LoVo (cell line): ENCODE measurements around the gene NIN.

Experiments used
- DNase-seq: peaks from one replicate; pipeline ENCODE4 v3.0.0-alpha.2; 2016; ENCODE audit warnings: low spot score

Gene NIN

DNA sequence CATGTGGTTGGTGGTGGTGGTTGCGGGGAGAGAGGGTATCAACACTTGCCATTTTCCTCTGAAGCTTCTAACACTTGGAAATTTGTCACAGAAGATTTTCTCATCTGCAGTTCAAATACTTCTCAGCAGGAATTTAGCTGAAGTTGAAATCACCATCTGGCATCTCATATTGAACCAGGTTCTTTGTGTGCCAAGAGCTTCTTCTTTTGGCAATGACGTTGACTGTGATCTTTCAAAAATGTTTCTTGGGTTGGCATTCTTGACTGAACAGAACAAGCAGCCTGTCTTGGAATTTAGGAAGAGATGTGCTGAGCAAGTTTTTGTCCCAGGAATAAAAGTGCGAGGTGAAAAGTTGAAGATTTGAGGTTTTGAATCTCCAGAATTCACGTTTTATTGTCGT, 8.7 kb upstream of the NIN start:
- DNase-seq, result no peak

DNA sequence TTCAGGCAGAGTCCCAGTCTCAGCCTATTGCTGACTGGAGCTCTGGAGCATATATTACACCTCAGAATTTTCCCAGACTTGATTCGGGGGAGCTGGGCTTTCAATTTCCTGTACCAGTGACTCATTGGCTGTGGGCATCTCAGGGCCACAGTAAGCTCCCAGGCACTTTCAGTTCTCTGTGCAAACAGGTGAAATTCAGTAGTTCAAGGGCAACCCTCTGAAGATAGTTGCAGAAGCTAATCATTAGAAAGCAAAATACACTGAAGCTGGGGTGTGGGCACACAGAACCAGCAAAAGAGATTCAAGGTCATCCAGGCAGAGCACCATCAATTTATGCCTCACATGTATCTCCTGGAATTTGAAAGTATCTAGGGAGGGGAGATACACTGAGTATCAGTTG, 8.1 kb upstream of the NIN start:
- DNase-seq, result no peak

DNA sequence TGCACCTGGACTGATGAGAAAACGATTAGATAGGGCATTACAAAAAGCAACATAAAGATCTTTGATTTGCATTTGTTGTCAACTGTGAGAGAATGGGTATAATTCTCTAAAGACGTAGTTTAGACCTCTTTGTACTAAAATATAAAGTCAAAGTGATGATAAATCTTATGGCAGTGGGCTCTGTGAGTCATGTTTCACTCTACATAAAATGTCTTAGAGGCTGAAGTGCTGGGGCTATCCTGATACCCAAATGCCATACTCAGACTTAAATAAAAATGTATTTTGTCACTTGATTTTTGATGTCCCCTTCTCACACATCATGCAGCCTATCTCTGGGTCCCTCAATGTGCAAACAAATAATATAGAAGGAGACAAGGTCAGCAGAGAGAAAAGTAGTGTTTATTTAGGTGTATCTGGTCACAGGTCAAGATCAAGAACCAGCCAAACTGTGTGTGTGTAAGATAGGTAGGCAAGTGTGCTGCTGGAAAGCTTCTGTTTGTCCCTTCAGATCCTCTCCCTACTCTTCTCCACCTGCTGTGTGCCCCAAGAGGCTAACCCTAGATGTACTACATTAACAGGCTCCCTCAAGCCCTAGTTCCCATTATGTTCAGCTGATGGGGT, 7.0 kb upstream of the NIN start:
- no peak for DNase-seq

DNA sequence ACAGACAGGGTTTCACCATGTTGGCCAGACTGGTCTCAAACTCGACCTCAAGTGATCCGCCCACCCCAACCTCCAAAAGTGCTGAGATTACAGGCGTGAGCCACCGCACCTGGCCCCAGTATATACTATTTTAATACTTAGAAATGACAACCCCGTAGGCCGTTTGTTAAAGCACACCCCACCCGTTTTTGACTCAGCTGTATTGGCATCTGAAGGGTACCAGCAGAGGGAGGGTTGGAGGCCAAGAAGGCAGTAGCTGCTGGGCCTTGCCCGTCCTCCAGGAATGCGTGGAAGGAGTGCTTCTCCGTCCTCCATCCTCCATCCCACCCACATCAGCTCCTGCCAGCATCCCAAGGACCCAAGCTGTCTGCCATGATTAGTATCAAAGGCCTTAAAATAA, 6.3 kb upstream of the NIN start:
- no peak for DNase-seq

DNA sequence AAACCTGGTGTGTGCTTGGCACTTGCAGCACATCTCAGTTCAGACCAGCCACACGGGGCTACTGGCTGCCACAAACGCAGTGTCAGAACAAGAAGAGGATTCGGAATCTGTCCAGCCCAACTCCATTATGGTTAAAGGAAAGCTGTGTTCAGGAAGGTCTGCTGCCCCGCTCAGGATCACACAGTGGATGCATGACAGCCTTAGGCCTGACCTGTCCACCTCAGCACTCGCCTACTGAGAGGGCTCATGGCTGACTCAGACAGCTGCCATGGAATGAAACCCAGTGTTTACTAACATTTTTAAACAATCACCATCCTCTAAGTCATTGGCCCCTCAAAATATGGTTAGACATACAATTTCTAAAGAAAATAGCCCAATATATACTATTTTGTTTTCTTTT, 5.6 kb upstream of the NIN start:
- DNase-seq, result no peak

DNA sequence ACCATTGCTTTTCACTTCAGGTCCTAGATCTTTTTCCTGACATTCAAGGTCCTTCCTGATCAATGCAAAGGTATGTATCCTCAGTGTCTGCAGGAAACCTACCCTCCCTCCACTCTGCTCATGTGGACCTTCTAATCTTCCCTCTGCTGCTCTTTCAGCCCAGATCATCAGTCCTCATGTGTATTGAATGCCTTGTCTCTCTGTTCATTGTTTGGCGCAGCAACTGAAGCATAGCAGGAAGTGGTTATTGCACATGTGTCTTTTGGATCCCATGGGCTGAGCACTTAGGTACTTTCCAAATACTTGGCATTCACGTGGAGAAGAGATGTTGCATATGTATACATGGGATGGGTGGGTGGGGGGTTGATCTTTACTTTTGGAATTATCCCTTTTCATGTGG, 4.3 kb upstream of the NIN start:
- DNase-seq, result no peak

DNA sequence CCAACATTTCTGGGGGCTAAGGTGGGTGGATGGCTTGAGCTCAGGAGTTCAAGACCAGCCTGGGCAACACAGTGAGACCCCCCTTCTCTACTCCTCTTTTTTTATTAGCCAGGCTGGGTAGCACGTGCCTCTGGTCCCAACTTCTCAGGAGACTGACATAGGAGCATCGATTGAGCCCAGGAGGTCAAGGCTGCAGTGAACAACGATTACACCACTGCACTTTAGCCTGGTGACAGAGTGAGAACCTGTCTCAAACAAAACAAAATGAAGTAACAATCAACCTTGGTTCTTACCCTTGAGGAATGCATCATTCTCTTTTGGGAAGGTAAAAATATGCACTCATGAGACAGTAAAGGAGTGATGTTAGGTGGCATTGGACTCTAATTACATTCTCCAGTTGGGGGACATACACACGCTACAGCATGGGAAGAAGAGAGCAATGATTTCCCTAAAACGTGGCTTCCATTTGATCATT, 3.9 kb upstream of the NIN start:
- DNase-seq, result no peak

DNA sequence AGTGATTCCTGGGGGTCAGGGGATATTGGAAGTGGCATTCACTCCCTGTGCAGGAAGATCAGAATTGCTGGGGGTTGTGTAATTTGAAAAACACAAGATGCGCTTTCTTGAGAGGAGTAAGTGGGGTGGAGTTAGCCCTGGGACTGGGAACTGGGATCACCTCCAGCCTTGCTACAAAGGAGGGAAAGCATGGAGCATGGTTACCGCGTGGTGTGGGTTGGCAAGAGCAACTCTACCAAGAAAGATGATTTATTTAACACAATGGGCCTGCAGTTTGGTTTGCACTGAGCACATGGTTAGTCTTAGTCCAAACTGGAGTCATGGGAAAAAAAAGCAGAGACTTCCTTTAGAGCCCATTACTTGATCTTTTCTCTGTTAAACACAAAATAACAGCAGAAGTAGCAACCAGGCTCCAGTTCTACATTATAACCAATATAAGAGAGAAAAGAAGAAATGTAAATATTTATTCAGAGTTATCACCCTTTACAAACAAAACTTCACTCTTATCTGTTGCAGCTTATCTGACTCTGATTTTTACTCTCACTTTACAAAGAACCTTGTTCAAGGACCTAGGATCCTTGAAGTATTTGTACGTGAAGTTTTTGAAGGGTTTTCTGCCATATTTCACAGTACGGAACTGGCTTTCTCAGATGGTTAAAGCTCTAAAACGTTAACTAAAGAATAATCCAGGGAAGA, 2.1 kb upstream of the NIN start:
- DNase-seq, result no peak

DNA sequence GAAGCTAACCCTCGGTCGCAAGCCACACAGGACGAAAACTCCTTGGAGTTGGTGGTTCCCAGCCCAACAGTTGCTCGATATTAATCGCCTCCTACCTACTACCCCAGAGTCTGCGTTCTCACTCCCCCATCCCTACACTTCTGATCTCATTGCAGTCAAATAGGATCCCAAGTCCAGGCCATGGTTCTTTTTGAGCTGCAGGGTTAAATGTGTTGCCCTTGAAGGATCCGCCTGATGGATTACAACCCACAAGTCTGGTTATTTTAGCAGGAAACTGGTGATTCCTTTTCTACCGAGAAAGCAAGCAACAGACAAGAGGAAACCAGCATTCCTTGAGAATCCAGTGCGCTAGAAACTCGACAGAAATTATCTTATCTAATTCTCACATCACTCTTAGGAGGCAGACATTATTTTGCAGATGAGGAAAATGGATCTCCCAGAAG, 785 bp upstream of the NIN start:
- no peak for DNase-seq

DNA sequence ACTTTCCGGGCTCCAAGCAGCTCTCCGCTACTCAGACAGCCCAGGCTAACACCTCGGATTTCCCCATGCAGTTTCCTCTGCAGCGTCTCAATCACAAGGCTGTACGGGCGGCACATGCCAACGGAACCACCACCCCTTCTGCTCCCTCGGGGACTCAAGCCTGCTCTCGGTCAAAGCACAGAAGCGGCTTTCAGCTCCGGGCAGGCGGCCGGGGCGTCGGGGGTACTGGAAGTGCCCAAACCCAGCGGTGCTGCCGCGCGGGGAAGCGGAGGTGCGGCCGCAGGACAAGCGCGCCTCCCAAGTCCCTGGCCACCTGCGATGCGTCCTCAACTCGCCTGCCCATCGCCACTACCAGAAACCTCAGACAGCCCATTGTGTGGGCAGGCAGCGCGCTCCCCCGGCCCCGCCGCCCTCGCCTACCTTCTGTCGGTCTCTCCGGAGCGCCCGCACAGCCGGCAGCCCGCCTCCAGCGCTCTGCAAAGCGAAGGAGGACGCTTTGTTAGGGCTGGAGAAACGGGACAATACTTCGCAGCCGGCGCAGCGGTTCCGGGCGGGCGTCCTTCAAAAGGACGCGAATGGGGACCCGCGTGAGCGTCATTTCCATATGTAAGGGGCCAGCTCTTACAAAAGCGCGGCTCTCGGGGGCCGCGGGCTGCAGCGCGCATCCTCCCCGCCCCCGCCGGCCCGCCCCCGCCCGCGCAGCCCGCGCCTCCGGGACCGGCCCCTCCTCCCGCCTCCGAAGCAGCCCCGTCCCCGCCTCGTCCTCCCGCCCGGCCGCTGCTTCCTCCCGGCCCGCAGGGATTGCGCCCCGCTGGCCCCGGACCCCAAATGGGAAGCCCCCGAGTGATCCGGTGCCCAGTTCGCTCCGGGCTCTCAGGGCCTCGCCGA, 674 bp downstream of the NIN start:
- DNase-seq, result peak; percentile 29

DNA sequence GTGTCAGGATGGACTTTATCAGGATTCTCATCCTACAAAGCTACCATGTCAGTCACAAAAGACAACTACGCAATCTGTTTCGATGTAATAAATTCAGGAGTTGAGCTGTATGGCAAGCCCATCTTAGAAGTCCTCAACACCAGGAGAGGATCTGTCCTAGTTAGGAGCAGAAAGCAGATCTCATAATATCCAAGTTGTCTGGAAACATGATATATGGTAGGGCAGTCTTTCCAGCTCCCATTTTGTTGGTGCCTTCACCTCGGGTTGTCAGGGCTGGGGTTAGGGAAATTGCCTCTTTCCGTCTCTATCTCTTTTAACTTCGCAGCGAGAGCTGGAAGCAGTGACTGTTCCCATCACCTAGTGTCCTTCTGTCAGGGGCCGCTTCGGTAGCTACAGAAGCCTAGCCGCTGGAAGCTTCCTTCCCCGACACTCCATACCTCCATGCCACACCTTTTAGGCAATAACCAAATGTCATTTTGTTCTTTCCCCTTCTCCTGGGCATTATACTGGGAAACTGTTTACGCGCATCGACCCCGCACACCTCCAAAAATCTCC, 1.4 kb downstream of the NIN start:
- no peak for DNase-seq

DNA sequence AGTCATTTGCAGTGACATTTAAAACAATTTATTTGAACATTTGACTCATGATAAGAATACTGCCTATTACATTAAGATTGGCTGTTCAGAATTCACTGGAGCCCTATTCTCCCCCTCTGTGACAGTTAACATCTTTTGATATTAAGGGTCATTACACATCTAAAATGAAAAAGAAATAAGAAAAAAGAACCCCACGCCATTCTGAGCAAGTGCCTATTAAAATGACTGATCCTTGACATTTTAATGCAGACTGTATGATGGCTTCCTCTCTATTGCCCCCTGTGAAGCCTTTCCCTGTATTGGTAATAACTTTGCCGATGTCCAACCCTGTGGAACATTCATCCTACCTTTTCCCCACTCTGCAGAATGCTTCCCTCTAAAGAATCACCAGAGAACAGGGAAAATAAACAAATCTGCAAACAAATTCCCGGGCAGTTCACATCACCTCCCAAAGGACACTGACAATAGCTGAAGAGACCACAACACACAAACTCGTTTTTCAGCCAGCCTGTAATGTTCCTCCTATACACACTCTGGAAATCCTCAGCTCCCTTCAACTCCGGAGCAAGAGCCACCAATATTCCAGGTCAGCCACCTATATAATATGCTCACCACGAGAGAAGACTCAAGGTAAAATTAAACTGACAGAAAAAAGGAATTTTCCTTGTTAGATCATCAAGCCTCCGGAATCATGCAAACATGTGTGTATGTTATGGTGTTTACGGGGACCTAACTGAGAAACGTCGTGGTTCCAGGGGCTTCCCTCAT, 2.1 kb downstream of the NIN start:
- DNase-seq, result no peak

DNA sequence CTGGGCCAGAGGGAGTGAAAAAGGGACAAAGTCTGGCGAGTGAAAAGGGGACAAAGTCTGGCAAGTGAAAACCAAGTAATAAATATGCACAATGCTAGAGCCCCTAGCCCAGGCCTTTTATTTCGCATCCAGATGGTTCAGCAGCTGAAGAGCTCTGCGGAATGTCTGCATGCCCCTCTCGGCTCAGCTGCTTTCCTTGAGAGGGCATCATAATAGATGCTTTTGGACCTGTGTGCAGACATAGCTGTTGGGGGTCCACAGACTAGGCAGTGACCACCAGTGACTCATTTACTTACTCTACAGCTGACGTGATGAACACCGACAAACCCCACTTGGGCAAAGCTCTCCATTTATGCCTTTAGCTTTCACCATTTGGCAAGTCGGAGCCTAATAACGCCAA, 4.3 kb downstream of the NIN start:
- no peak for DNase-seq

DNA sequence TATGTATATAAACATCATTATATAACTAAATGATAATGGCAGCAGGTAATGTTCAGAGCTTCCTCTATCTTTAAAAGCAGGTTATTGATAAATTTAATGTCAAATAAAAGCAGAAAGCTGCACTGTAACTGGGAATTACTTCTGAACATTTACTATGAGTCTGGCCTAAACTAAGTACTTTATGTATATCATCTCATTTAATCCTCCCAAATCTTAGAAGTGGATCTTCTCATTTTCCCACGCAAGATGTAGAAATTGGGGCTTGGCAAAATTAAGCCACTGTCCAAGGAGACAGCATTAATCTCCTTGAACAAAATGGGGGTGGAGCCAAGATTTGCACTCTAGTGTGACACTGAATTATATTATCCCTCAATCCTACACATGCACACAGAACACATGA, 5.7 kb downstream of the NIN start:
- no peak for DNase-seq

DNA sequence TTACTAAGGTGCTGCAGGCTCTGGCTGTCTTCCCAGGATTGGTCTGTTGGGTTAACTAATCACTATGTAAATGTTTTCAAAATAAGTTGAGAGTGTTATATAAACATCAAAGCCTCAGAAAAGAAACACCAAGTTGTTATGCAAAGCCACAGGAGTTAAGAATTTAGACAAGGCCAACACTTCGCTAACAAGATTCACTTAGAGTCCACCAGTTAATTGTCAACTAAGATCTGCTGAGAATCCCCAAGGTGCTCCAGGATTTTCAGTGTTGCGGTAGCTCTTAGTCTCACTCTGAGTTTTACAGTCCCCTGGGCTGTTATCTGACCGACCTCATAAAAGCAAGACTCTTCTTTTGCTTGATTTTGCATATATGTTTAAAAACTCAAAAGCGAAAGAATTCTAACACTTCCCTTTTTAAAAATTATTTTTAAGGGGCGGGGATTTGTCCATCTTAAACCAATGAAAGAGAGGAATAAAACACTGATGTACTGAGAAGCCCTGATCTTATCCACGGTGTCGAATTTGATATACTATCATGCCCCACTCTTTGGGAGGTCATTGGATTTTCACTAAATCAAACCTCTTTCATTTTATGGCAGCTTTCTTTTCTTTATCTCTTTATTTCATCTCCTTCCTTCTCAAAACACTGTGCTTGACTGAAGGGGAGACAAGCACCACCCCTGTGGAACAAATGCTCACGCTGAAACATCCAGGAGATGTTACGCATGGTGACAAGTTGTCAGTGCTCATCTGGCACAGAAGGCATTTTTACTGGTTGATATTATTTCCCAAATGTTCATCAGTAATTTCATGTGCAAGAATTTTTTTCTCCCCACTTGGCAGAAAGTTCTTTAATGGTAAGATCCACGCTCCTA, 7.0 kb downstream of the NIN start:
- no peak for DNase-seq

DNA sequence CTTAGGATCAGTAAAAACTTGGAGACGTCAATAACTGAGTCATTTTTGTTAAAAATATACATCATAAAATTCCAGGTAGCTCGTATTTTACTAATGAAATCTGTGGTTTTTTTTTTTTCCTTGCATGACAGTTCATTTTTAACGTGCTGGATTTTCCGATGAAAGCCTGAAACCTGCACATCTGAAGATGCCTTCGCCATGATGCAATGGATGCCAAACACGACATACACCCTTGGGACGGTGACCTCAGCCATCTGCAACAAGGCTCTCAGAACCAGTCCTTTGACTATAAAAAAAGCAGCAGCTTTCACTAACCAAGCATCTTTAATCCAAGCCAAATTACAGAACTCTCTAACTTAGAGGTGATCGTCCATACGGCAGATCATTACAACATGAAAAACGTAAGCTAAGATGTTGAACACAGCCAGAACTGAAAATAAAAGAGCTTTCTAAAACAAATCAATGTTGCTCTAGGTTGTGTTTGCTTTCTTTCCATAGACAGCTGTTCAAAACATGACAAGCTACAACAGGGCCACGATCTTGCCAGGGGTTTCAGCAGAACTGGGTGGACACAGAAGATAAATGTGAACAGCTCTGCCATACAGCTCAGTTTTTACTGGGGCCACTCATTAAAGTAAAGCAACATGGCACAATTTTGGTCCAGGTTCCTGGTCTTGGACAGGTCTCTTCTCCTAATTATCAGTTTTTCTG, 7.8 kb downstream of the NIN start:
- DNase-seq, result no peak

DNA sequence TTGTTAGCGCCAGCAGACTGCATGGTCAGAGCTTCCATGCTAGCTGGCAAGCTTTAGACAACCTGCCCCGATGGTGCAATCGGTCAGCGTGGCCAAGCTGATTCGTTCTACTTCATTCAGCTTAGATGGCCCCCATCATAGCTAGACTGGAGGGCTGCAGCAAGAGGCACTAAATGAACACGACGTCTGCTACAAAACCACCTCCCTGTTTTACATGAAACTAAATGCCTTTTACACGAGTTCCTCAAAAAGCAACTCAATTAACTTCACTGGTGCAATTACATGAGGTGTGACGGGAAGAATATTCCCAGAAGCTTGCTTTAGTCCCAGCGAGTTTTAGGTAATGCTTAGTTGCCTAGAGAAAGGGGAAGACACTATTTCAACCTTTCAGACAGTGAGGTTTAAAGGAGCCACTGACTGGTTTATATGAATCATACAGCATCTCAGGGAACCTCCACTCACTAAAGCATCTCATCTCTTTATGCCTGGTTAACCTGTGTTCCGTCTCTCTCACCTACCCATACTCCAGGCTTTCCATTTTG, 8.4 kb downstream of the NIN start:
- no peak for DNase-seq

DNA sequence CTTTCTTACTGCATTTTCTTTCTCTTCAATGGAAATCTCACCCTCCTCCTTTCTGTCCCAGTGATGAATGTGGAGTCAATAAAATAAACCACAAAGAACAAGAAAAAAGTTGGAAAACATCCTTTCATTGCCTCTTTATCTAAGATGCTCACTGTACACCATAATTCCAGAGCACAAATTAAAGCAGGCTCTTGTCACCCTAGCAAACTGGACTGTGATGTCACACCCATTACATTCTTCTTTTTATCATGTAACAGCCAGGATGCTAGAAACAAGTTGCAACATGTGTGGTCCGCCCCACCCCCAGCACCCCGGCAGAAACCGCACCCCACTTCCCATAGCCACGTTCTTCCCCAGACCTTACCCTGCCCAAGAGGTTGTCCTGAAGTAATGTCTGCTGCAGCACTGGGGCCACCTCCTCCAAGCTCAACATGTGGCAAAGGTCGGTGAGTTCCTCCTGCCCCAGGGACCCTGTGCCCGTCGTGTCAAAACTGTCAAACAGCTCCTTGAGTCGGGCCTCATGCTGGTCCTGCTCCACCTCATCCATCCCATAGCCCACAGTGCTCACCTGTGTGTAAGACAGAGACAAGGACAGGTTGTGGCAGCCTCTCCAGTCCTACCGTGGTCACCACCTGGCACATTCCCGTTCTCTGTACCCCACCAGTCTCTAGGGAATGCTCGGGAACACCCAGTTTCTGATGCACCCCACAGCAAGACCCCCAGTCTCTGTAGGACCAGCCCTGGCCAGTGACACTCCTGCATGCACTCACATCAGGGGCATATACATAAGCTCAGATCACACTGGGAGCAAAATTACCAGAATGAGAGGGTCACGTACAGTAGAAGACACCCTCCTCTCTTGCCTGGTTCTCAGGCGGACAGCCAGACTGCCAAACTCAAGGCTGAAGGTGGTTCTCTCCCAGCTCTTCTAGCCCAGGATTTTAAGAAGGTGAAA, 9.2 kb downstream of the NIN start:
- no peak for DNase-seq
